Keratinocyte (primary cell): Measurements from ENCODE around the gene WDR74.

Experiments
- CTCF ChIP-seq, 3 experiments: IDR thresholded peaks in 1 of 3; conservative IDR thresholded peaks in 1 of 3; optimal IDR thresholded peaks in 1 of 3; 2 replicates in 2 of 3; 3 replicates in 1 of 3; pipeline versions ENCODE3 to v1.5.1; 2011; ENCODE audit warnings: low read length in 3 of 3, mild to moderate bottlenecking in 3 of 3, moderate library complexity in 2 of 3, control low read depth in 1 of 3, inconsistent platforms in 1 of 3; ENCODE audit not compliant: insufficient read depth in 2 of 3; ENCODE audit errors: extremely low read depth in 1 of 3
- EZH2 ChIP-seq: IDR thresholded peaks from one replicate; pipeline ENCODE4 v1.6.1; 2012; ENCODE audit warnings: inconsistent platforms, mild to moderate bottlenecking, low read length, moderate library complexity

GRCh38 chr11:62788991-62789390 is 50.4 kb downstream of the WDR74 start:
- TF ChIP-seq CTCF (optimal IDR thresholded peaks at IDR 0.05 in 1 of 3, IDR thresholded peaks at IDR 0.05 in 1 of 3, conservative IDR thresholded peaks at IDR 0.05 in 1 of 3; ENCODE audit: extremely low read depth in 1 of 3, insufficient read depth in 2 of 3, low read length in 3 of 3) (peak in 1 of 3 experiments; percentile 6), EZH2 (no peak)
